ENCODE results near the gene TM9SF4. TPM values are rescaled to one million over a fixed set of nuclear protein-coding genes. Genes with fewer than 3 reads are reported as not detected.

TM9SF4 gene
- total RNA-seq, 4 donors from 2014 or later: 17.2 to 24.8 (median 22.1) TPM

- TF ChIP-seq CTCF (IDR thresholded peaks at IDR 0.05; ENCODE audit: low read depth): no peak
Observed at GRCh38 chr20:32192698-32193097, 83.2 kb downstream of the TM9SF4 start.

GRCh38 chr20:32193996-32194395 lies 84.5 kb downstream of the TM9SF4 start:
- TF ChIP-seq CTCF (IDR thresholded peaks at IDR 0.05; ENCODE audit: low read depth): no peak

GRCh38 chr20:32195581-32195980 lies 86.1 kb downstream of the TM9SF4 start:
- TF ChIP-seq CTCF (IDR thresholded peaks at IDR 0.05; ENCODE audit: low read depth): no peak

- TF ChIP-seq CTCF (IDR thresholded peaks at IDR 0.05; ENCODE audit: low read depth): no peak
Observed at GRCh38 chr20:32199006-32199405, 89.5 kb downstream of the TM9SF4 start.

- TF ChIP-seq CTCF (IDR thresholded peaks at IDR 0.05; ENCODE audit: low read depth): no peak
Observed at GRCh38 chr20:32201296-32201976, 91.9 kb downstream of the TM9SF4 start.

GRCh38 chr20:32201977-32202363 lies 92.5 kb downstream of the TM9SF4 start:
- no peak for TF ChIP-seq CTCF (IDR thresholded peaks at IDR 0.05; ENCODE audit: low read depth)

- TF ChIP-seq CTCF (IDR thresholded peaks at IDR 0.05; ENCODE audit: low read depth): no peak
Observed at GRCh38 chr20:32203356-32204204, 94.1 kb downstream of the TM9SF4 start.

Measured in subcutaneous adipose tissue (tissue), 4 donors.